Measurements from ENCODE around the gene METTL25.

The METTL25 gene

GRCh38 chr12:82426586-82426985 lies 68.3 kb downstream of the METTL25 start:
- Histone ChIP-seq H3K27me3 (ENCODE audit: control insufficient read depth, insufficient read depth, low read length) (no peaks in the 10 kb centered on the region), H3K9ac (ENCODE audit: low read depth, low read length) (no peak overlapping the region), H3K4me1 (ENCODE audit: control insufficient read depth, insufficient read depth, low read length) (no peaks in the 10 kb centered on the region), H3K36me3 (ENCODE audit: control insufficient read depth, insufficient read depth, low read length) (no peaks in the 10 kb centered on the region), H3K27ac (ENCODE audit: low read depth, low read length) (no peak overlapping the region), H3K9me3 (ENCODE audit: control insufficient read depth, insufficient read depth, low read length) (no peaks in the 10 kb centered on the region), H3K4me3 (ENCODE audit: low read depth, low read length) (no peak overlapping the region)

GRCh38 chr12:82430541-82431145 lies 72.3 kb downstream of the METTL25 start:
- no peak overlapping the region for H3K9ac ChIP-seq (ENCODE audit: low read depth, low read length)
- no peaks in the 10 kb centered on the region for H3K36me3 ChIP-seq (ENCODE audit: control insufficient read depth, insufficient read depth, low read length)
- H3K27ac ChIP-seq (ENCODE audit: low read depth, low read length) = no peak overlapping the region
- no peaks in the 10 kb centered on the region for H3K9me3 ChIP-seq (ENCODE audit: control insufficient read depth, insufficient read depth, low read length)
- H3K4me1 ChIP-seq (ENCODE audit: control insufficient read depth, insufficient read depth, low read length) = no peaks in the 10 kb centered on the region
- H3K27me3 ChIP-seq (ENCODE audit: control insufficient read depth, insufficient read depth, low read length) = no peaks in the 10 kb centered on the region
- no peak overlapping the region for H3K4me3 ChIP-seq (ENCODE audit: low read depth, low read length)

DNA sequence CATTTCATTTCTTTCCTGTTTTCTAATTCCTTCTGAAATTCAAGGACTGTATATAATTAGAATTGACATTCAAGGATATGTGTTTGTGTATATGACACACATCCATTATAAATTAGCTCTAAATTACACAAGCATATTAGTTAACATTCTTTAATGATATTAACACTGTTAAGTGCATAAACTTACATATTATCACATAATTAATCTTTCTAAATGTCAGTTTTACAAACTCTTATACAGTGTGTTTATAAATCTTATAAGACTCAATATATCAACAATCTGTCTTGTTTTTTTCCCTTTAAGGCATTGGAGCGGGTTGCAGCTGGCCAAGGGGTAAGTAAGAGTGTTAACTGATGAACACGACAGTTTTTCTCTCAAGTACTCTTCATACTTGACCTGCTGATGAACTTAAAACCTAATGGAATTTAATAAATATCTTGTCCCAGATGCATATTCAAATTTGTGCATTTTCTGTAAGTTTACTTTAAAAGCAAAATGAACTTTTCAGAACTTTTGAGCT lies 76.1 kb downstream of the METTL25 start:
- H3K27ac ChIP-seq (ENCODE audit: low read depth, low read length) = no peak overlapping the region

GRCh38 chr12:82436354-82436753 lies 78.0 kb downstream of the METTL25 start:
- no peak overlapping the region for H3K27ac ChIP-seq (ENCODE audit: low read depth, low read length)
- no peaks in the 10 kb centered on the region for H3K36me3 ChIP-seq (ENCODE audit: control insufficient read depth, insufficient read depth, low read length)
- H3K4me1 ChIP-seq (ENCODE audit: control insufficient read depth, insufficient read depth, low read length) = no peaks in the 10 kb centered on the region
- no peak overlapping the region for H3K9ac ChIP-seq (ENCODE audit: low read depth, low read length)
- no peaks in the 10 kb centered on the region for H3K9me3 ChIP-seq (ENCODE audit: control insufficient read depth, insufficient read depth, low read length)
- H3K27me3 ChIP-seq (ENCODE audit: control insufficient read depth, insufficient read depth, low read length) = no peaks in the 10 kb centered on the region
- no peak overlapping the region for H3K4me3 ChIP-seq (ENCODE audit: low read depth, low read length)

More for the DNA sequence above, 76.1 kb downstream of the METTL25 start:
- no peaks in the 10 kb centered on the region for H3K9me3 ChIP-seq (ENCODE audit: control insufficient read depth, insufficient read depth, low read length)
- H3K9ac ChIP-seq (ENCODE audit: low read depth, low read length) = no peak overlapping the region
- no peaks in the 10 kb centered on the region for H3K36me3 ChIP-seq (ENCODE audit: control insufficient read depth, insufficient read depth, low read length)
- H3K27me3 ChIP-seq (ENCODE audit: control insufficient read depth, insufficient read depth, low read length) = no peaks in the 10 kb centered on the region
- no peaks in the 10 kb centered on the region for H3K4me1 ChIP-seq (ENCODE audit: control insufficient read depth, insufficient read depth, low read length)
- H3K4me3 ChIP-seq (ENCODE audit: low read depth, low read length) = no peak overlapping the region

GRCh38 chr12:82437744-82438143 lies 79.4 kb downstream of the METTL25 start:
- no peak overlapping the region for H3K4me3 ChIP-seq (ENCODE audit: low read depth, low read length)
- no peaks in the 10 kb centered on the region for H3K9me3 ChIP-seq (ENCODE audit: control insufficient read depth, insufficient read depth, low read length)
- no peaks in the 10 kb centered on the region for H3K36me3 ChIP-seq (ENCODE audit: control insufficient read depth, insufficient read depth, low read length)
- H3K4me1 ChIP-seq (ENCODE audit: control insufficient read depth, insufficient read depth, low read length) = no peaks in the 10 kb centered on the region
- H3K27me3 ChIP-seq (ENCODE audit: control insufficient read depth, insufficient read depth, low read length) = no peaks in the 10 kb centered on the region
- no peak overlapping the region for H3K27ac ChIP-seq (ENCODE audit: low read depth, low read length)
- no peak overlapping the region for H3K9ac ChIP-seq (ENCODE audit: low read depth, low read length)

GRCh38 chr12:82438356-82438755 lies 80.0 kb downstream of the METTL25 start:
- H3K27me3 ChIP-seq (ENCODE audit: control insufficient read depth, insufficient read depth, low read length) = no peaks in the 10 kb centered on the region
- no peak overlapping the region for H3K4me3 ChIP-seq (ENCODE audit: low read depth, low read length)
- no peak overlapping the region for H3K9ac ChIP-seq (ENCODE audit: low read depth, low read length)
- no peaks in the 10 kb centered on the region for H3K36me3 ChIP-seq (ENCODE audit: control insufficient read depth, insufficient read depth, low read length)
- no peaks in the 10 kb centered on the region for H3K9me3 ChIP-seq (ENCODE audit: control insufficient read depth, insufficient read depth, low read length)
- H3K27ac ChIP-seq (ENCODE audit: low read depth, low read length) = no peak overlapping the region
- H3K4me1 ChIP-seq (ENCODE audit: control insufficient read depth, insufficient read depth, low read length) = no peaks in the 10 kb centered on the region

- Histone ChIP-seq H3K9me3 (ENCODE audit: control insufficient read depth, insufficient read depth, low read length) (no peaks in the 10 kb centered on the region), H3K27ac (ENCODE audit: low read depth, low read length) (no peak overlapping the region), H3K9ac (ENCODE audit: low read depth, low read length) (no peak overlapping the region), H3K4me3 (ENCODE audit: low read depth, low read length) (no peak overlapping the region), H3K4me1 (ENCODE audit: control insufficient read depth, insufficient read depth, low read length) (no peaks in the 10 kb centered on the region), H3K36me3 (ENCODE audit: control insufficient read depth, insufficient read depth, low read length) (no peaks in the 10 kb centered on the region), H3K27me3 (ENCODE audit: control insufficient read depth, insufficient read depth, low read length) (no peaks in the 10 kb centered on the region)
These were observed 82.6 kb downstream of the METTL25 start for GRCh38 chr12:82440885-82441284.

- Histone ChIP-seq H3K4me1 (ENCODE audit: control insufficient read depth, insufficient read depth, low read length) (no peaks in the 10 kb centered on the region), H3K4me3 (ENCODE audit: low read depth, low read length) (no peak overlapping the region), H3K9ac (ENCODE audit: low read depth, low read length) (no peak overlapping the region), H3K27me3 (ENCODE audit: control insufficient read depth, insufficient read depth, low read length) (no peaks in the 10 kb centered on the region), H3K27ac (ENCODE audit: low read depth, low read length) (no peak overlapping the region), H3K36me3 (ENCODE audit: control insufficient read depth, insufficient read depth, low read length) (no peaks in the 10 kb centered on the region), H3K9me3 (ENCODE audit: control insufficient read depth, insufficient read depth, low read length) (no peaks in the 10 kb centered on the region)
These were observed 90.7 kb downstream of the METTL25 start for GRCh38 chr12:82448911-82449578.

- Histone ChIP-seq H3K4me3 (ENCODE audit: low read depth, low read length) (no peak overlapping the region), H3K36me3 (ENCODE audit: control insufficient read depth, insufficient read depth, low read length) (no peaks in the 10 kb centered on the region), H3K9ac (ENCODE audit: low read depth, low read length) (no peak overlapping the region), H3K27ac (ENCODE audit: low read depth, low read length) (no peak overlapping the region), H3K27me3 (ENCODE audit: control insufficient read depth, insufficient read depth, low read length) (no peaks in the 10 kb centered on the region), H3K9me3 (ENCODE audit: control insufficient read depth, insufficient read depth, low read length) (no peaks in the 10 kb centered on the region), H3K4me1 (ENCODE audit: control insufficient read depth, insufficient read depth, low read length) (no peaks in the 10 kb centered on the region)
These were observed 98.3 kb downstream of the METTL25 start for GRCh38 chr12:82456633-82457032.

DNA sequence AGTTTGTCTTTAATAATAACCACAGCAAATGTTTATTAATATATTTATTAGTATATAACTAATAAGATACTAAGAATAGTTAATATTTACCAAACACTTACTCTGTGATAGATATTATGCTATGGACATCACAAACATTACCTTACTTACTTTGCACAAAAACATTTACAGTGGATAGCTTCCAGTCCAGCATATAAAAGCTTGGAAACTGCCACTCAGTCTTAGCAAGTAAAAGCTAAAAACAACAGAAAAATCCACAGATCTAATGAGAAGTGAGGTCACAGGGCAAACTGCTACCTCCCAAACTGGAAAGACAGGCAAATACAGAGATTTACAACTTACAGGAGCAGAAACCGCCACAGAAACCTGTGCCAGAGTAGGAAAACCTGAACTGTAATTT lies 99.8 kb downstream of the METTL25 start:
- H3K27me3 ChIP-seq (ENCODE audit: control insufficient read depth, insufficient read depth, low read length) = no peaks in the 10 kb centered on the region
- H3K36me3 ChIP-seq (ENCODE audit: control insufficient read depth, insufficient read depth, low read length) = no peaks in the 10 kb centered on the region
- H3K9me3 ChIP-seq (ENCODE audit: control insufficient read depth, insufficient read depth, low read length) = no peaks in the 10 kb centered on the region
- H3K4me1 ChIP-seq (ENCODE audit: control insufficient read depth, insufficient read depth, low read length) = no peaks in the 10 kb centered on the region
- H3K9ac ChIP-seq (ENCODE audit: low read depth, low read length) = no peak overlapping the region
- H3K27ac ChIP-seq (ENCODE audit: low read depth, low read length) = no peak overlapping the region
- H3K4me3 ChIP-seq (ENCODE audit: low read depth, low read length) = no peak overlapping the region

DNA sequence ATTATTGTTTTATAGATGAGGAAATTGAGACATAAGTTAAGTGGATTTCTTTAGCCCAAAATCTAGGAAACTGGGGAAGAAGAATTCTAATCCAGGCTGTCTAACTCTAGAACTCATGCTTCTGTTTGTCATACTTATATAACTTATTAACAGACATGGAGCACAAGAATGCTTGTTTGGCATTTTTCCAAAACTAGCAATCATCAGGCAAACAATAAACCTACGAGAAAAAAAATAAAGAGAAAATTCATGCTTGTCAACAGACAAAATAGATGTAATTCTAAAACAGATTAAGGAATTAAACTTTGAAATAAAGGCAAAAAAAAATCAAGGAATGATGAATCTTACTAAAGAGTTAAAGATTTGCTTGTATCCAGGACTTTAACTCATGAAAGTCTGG lies 103.1 kb downstream of the METTL25 start:
- H3K4me1 ChIP-seq (ENCODE audit: control insufficient read depth, insufficient read depth, low read length) = no peaks in the 10 kb centered on the region
- H3K9ac ChIP-seq (ENCODE audit: low read depth, low read length) = no peak overlapping the region
- H3K27me3 ChIP-seq (ENCODE audit: control insufficient read depth, insufficient read depth, low read length) = no peaks in the 10 kb centered on the region
- H3K9me3 ChIP-seq (ENCODE audit: control insufficient read depth, insufficient read depth, low read length) = no peaks in the 10 kb centered on the region
- H3K27ac ChIP-seq (ENCODE audit: low read depth, low read length) = no peak overlapping the region
- H3K36me3 ChIP-seq (ENCODE audit: control insufficient read depth, insufficient read depth, low read length) = no peaks in the 10 kb centered on the region
- no peak overlapping the region for H3K4me3 ChIP-seq (ENCODE audit: low read depth, low read length)
